Activated CD4-positive, alpha-beta T cell treated with anti-CD3 and anti-CD28 coated beads for 48 hours (primary cell): ENCODE data around the gene HLA-DQA1.
"Not testable (repeated sequence)": the region's sequence is repeated elsewhere in the genome, so short reads cannot be mapped to it uniquely, and the experiment has no call there.

Source experiments
- DNase-seq: peaks from one replicate; pipeline ENCODE4 v3.0.0-alpha.2; 2020

Gene HLA-DQA1

DNA sequence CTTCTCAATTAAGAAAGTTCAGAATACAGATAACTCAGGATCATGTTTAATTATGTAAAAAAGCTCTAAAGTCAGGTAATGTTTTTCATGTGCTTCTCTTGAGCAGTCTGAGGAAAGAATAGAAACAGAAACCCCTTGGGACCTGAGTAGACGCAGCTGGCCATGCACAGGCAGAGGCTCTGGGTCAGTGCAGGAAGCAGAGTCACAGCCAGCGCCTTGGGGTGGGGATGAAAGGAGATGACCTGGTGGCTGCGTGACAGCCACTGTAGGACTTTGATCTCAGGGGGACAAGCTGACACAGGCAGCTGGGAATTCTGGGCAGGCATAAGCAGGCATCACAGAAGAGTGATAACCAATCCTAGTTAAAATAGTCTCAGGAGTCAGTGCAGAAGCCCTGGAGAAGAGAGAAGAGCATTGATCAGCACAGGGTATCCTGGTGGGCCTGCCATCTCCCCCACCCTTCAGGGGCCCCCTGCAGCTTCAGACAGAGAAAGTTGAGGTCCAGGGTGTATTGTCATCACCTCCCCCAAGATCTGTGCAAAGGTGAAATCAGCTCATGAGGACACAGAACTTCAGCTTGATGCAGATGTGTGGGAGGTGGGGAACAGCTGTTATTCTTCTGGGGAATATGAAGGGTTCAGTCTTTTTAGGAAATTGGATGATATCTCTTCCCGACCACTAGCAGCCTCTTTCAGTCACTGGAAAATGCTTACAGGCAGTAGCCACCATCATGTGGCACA lies 22.8 kb downstream of the HLA-DQA1 start:
- no peak for DNase-seq

DNA sequence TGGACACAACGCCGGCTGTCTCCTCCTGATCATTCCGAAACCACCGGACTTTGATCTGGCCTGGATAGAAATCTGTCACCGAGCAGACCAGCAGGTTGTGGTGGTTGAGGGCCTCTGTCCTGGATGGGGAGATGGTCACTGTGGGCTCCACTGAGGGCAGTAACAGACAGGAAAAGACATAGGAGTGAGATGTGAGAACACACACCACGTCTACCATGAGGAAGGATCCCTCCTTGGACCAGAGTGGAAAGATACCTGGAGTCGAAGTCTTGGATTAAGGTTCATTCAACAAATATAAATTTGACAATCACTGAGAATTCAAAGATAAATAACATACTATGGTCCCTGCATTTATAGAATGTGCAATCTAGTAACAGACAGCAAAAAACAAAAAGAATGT lies 24.9 kb downstream of the HLA-DQA1 start:
- DNase-seq = no peak

DNA sequence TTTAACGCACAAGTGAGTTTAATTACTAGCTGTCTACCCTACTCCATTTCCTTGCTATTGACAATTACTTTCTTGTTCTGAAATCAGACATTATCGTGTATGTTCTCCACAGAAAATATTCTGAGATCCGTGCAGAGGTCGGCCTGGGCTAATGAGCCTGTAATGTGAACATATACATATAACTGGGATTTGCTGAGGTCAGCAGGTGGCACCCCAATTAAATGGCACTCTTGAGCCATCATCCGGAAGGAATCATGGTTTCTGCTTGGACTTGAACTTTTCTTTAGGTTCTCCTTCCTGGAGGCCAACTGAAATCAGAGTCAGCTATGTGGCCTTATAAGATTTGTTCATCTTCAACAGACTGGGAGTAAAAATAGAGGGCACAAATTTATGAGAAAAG lies 25.6 kb downstream of the HLA-DQA1 start:
- no peak for DNase-seq

DNA sequence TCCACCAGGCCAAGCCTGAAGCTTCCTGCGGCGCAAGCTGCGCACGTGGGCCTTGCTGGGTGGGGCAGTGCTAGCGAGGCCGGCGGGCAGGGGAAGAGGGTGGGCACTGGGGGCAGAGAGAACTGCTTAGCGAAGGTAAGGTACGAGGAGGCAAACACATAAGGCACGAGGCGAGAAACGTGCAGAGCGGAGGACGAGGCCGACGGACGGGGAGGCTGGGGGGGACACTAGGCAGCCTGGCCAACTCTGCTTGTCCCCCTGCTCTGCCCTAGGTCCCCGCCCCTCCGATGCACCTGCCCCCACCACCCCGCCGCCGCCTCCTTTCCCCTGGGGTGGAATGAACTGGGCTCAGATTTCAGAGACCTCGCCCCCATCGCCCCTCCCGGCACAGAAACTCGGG lies 27.1 kb downstream of the HLA-DQA1 start:
- DNase-seq = no peak

DNA sequence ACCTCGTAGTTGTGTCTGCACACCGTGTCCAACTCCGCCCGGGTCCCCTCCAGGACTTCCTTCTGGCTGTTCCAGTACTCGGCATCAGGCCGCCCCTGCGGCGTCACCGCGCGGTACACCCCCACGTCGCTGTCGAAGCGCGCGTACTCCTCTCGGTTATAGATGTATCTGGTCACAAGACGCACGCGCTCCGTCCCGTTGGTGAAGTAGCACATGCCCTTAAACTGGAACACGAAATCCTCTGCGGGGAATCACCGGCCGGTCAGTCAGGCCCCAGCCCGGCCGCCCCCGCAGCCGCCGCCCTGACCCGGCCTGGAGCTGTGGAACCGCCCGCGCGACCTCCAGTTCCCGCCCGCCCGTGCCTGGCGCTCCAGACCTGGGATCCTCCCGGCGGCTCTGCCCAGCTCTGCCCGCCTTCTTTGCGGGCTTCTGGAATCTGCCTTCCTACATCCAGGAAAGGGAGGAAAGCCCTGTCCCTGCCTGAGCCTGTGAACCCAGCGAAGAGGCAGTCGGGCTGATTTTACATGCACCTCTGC lies 27.7 kb downstream of the HLA-DQA1 start:
- peak; percentile 60 for DNase-seq

DNA sequence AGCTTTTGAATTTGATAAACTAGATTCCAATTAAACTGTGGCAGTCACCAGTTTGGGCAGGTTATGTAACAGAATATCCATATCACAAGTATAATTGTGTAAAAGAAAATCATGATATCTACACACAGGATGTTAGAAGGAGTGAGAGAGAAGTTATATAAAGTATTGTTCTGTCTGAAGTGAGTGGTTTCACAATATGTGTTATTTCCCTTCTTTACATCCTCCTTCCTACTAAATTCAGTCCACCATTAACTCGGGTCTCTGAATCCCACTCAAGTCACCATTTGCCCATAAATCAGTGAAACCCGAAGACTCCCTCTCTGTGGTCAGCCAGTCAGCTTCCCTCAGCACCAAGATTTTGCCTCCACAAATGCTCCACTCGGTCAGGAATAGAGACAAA lies 28.5 kb downstream of the HLA-DQA1 start:
- DNase-seq = no peak

DNA sequence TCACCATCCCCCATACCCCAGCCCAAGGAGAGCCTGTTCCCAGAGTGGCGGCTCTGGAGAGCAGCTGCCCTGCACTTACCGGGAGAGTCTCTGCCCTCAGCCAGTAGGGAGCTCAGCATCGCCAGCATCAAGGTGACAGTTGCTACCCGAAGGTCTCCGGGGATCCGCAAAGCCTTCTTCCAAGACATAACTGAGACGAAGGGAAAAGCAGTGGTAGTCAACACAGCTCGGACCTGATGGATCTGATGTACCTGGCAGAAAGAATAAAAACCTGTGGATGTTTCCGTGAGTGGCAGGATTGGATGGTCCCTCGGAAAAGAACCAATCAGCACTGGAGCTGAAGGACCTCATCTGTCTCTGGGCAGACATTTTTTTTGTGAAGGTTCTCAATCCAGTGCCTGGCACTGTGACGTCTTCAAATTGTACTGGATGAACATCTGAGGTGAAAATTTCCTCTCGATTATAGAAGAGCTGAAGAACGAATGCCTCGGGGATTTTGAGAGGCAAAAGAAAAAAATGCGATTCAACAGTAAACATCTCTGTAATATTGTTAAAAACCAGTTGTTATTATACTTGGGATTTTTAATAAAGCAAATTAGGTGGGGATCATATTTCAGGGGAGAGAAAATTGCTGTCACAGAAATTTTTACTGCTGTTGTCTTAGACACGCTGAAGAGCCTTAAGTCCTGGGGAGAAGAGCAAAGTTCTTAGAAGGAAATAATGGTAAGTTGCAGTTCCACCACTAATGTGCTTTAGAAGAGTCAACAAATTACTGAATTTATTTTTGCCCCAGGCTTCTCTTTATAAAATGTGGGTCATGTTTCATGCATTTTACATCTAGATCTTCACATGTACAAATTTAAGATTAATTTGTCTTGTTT lies 29.5 kb downstream of the HLA-DQA1 start, which contains the start of gene HLA-DQB1:
TSS of gene HLA-DQB1 (minus strand) at position 238 of the 881 bp plus-strand sequence. CDS start at position 188, 50 bp downstream.
- peak; percentile 58 for DNase-seq

DNA sequence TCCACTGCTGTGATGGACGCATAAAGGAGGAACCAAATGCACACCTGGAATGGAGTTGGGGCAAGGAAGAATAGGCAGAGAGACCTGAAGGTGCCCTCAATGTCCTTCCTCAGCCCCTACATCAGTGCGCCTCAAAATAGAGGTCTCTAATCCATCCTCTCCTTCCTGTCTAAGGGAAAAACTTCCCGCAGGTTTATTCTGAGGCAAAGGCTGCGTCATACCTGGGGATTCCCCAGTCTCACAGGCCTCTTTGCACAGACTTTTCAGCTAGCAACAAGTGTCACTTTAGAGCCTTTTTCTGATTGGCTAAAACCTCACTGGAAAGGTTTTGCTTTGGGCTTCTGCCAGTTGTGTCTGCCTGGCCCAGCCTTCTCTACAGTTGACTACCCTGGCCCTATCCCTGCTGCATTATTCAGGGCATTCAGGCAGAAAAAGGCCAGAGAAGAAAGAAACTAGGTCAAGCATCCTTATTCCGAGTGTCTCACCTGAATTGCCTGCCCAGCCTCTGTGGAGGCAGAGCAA lies 31.1 kb downstream of the HLA-DQA1 start:
- peak; percentile 37 for DNase-seq

DNA sequence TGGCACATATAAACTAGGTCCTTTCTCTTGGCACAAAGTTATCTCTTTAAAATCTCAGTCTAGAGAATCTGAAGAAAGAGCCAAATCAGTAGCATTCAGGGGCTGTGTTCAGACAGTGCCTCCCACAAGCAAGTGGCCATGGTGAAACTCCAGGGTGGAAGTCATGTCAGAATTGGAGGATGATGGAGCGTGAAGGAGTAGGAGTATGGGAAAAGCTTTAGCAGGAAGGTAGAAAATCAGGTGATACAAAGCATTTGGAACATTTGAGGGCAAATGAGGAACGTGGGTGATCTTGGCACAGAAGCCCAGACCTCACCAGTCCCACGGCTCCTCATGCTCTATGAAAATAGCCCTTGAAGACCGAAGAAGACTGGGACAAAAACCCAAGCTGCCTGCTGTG lies 32.0 kb downstream of the HLA-DQA1 start:
- DNase-seq = no peak

DNA sequence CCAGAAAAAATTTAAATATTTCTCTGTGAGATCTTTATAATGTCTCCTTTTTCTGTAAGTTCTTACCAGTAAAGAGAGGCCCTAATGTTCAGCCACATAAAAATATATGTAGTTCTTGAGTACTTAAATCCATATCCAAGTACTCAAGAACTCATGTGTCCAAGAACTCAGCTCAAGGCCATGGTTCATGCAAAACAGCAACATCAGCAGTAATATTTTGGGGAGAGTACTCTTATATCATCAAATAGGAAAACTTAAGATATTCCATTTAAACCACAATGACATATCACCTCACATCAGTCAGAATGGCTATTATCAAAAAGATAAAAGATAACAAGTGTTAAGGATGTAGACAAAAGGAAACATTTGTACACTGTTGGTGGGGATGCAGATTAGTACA lies 32.7 kb downstream of the HLA-DQA1 start:
- no peak for DNase-seq

DNA sequence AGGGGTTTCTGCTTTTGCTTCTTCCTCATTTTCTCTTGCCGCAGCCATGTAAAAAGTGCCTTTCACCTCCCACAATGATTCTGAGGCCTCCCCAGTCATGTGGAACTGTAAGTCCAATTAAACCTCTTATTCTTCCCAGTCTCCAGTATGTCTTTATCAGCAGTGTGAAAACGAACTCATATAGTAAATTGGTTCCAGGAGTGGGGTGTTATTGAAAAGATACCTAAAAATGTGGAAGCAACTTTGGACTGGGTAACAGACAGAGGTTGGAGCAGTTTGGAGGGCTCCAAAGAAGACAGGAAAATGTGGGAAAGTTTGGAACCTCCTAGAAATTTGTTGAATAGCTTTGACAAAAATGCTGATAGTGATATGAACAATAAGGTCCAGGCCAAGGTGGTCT lies 34.7 kb downstream of the HLA-DQA1 start:
- DNase-seq = not testable (repeated sequence)

DNA sequence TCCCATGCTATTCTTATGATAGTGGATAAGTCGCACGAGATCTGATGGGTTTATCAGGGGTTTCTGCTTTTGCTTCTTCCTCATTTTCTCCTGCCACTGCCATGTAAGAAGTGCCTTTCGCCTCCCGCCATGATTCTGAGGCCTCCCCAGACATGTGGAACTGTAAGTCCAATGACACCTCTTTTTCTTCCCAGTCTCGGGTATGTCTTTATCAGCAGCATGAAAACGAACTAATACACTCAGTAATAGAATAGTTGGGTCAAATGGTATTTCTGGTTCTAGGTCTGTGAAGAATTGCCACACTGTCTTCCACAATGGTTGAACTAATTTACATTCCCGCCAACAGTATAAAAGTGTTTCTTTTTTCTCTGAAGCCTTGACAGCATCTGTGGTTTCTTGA lies 36.9 kb downstream of the HLA-DQA1 start:
- DNase-seq = not testable (repeated sequence)

DNA sequence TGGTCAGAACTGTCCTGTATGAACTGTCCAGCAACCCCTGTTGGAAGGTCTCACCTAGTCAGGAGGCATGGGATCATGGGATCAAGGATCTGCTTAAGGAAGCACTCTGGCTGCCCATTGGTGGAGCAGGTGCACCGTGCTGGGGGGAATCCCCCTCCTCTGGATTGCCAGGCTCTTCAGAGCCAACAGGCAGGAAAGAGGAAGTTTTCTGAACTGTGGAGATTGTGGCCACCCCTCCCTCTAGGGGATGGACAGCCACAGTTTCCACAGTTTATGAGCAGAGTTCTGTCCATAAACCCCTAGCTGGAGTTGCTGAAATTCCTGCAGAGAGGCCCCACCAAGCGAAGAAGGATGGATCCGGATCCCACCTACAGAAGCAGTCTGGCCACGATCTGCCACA lies 42.3 kb downstream of the HLA-DQA1 start:
- DNase-seq = no peak

DNA sequence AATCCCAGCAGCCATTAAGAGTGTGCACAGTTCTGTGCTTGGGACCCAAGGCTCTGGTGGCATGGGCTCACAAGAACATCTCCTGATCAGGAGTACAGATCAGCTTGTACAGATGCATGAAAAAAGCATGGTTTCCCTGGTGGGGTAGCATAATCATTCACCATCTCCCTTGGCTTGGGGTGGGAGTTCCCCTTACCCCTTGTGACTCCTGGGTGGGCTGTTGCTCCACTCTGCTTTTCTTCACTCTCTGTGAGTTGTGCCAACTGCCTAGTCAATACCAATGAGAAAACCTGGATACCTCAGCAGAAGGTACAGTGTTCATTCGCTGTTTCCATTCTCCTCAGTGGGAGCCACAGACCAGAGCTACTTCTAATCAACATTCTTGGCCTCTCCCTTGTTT lies 42.8 kb downstream of the HLA-DQA1 start:
- DNase-seq = no peak

DNA sequence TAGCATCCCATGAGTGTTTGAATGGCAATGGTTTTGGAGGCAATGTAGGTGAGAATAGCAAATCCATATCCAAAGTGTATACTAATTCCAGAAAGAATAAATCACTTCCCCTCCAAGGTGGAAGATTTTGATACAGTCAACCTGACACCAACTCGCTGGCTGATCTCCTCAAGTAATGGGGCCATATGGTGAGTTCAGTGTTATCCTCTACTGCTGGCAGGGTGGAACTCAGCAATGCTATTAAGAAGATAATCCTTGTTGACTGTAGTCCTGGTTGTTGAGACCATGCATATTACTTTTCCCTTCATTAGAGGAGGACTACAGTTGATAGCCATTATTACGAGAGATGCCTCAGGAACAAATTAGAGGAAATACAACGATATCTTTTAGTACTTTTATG lies 47.0 kb downstream of the HLA-DQA1 start:
- no peak for DNase-seq

DNA sequence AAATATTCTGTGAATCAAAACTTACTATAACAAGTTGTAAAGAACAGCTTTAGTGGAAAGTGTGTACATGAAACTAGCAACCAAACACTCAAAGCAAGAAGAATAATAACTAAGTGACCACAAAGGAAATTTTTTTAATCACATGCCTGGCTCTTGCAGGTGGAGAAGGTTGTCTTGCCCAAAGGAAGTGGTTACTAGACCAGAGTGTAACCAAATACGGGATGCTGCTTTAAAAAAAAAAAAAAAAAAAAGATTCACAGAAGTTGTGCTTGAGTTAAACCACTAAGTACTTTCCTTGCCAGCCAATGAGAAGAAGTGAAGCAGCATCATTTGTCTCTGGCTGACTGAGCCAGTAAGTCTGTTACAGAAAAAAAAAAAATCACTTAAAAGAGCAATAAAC lies 48.4 kb downstream of the HLA-DQA1 start:
- no peak for DNase-seq

DNA sequence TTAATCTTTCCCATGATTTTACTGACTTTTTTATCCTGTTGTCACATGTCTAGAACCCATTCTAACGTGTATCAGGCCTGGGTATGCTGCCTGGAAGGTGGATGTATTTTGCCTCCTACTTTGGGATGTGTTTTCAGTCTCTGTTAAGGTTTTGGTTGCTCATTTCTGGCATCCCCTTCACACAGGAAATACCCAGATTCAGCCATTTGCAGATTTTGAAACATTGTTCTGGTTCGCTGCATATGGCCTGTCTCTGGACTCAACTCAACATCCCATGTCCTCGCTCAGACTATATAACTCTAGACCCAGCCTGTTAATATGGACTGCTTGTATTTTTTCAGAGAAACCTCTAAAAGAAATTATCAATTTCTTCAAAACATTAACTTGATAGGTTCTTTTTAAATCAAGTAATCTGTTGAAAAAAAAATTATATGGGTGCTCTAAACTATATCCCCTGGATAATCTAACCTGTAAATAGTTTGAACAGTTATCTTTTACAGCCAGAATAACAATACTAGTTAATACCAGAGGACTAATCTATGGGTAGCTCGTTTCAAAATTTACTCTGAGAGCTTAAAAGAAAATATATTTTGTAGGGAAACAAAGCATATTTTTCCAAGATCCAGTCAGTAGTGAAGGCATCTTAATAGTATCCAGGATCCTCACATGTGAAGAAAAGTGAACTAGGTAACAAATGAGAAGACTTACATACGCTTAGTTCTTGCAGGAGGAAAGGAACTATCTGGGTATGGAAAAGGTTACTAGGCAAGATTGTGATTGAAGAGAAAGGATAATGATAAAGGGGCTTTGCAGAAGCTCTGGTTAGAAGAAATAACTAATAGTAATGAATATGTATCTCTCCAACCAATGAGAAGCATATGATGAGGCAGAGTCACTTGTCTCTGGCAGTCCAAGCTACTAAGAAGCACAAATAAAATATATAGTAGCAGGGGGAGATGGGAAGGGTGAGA lies 52.6 kb downstream of the HLA-DQA1 start:
- no peak for DNase-seq

DNA sequence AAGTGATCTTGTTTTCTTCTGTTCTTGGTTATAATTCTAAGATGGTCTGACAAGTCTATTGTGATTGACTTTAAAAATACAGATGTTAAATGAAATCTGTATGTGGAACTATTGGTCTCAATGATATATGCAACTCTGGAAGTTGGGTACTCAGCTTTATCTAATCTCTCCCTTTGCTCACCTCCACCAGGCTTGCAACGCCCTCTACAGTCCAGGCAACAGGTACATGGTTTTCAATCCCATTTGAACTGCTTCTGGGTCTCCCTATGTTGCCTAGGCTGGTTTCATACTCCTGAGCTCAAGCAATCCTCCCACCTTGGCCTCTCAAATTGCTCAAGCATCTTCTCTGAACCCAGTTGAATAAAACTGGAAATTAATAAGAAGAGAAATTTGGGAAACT lies 54.8 kb downstream of the HLA-DQA1 start:
- DNase-seq = peak; percentile 51
